Endothelial cell (in vitro differentiated cells): ENCODE measurements around the gene DRC7. TPM values are rescaled to one million over a fixed set of nuclear protein-coding genes. Genes with fewer than 3 reads are reported as not detected.

Source experiments
- DNase-seq: peaks from one replicate; pipeline ENCODE4 v3.0.0; 2021; ENCODE audit warnings: low spot score
- H3K27ac Mint-ChIP-seq: one replicate; pipeline ENCODE4 v1.8.0; 2021; ENCODE audit warnings: mixed read lengths, inconsistent platforms; ENCODE audit not compliant: unreplicated experiment
- H3K27me3 Mint-ChIP-seq: one replicate; pipeline ENCODE4 v1.8.0; 2021; ENCODE audit warnings: mild to moderate bottlenecking, moderate library complexity, mixed read lengths, inconsistent platforms; ENCODE audit not compliant: unreplicated experiment
- H3K36me3 Mint-ChIP-seq: one replicate; pipeline ENCODE4 v1.8.0; 2021; ENCODE audit warnings: mild to moderate bottlenecking, low read depth, mixed read lengths, inconsistent platforms; ENCODE audit not compliant: unreplicated experiment
- H3K4me1 Mint-ChIP-seq: one replicate; pipeline ENCODE4 v1.8.0; 2021; ENCODE audit warnings: mild to moderate bottlenecking, mixed read lengths, inconsistent platforms; ENCODE audit not compliant: unreplicated experiment
- H3K4me3 Mint-ChIP-seq: one replicate; pipeline ENCODE4 v1.8.0; 2021; ENCODE audit warnings: mild to moderate bottlenecking, mixed read lengths, inconsistent platforms; ENCODE audit not compliant: unreplicated experiment
- H3K9me3 Mint-ChIP-seq: one replicate; pipeline ENCODE4 v1.8.0; 2021; ENCODE audit warnings: mixed read lengths, inconsistent platforms; ENCODE audit not compliant: unreplicated experiment
- CTCF ChIP-seq: fragments of 200-600 bp; sonication (generic); IDR thresholded peaks from one replicate; pipeline ENCODE4 v1.5.0; 2021; ENCODE audit warnings: antibody characterized with exemption; ENCODE audit not compliant: unreplicated experiment
- total RNA-seq: library from RNA; stranded (reverse); fragmentation: NEBNext Ultra II Directional; extraction: Animal tissue kit (Norgen Biotek cat#: 25700); gene quantifications from one replicate; pipeline ENCODE4 v1.2.1, GENCODE V29; 2021; ENCODE audit not compliant: unreplicated experiment

Gene DRC7
- total RNA-seq, 1 donor from 2014 or later, result 1.8 TPM

- H3K27ac Mint-ChIP-seq, result no peak overlapping the region
- no peak overlapping the region for H3K4me3 Mint-ChIP-seq
- no peaks in the 10 kb centered on the region for H3K36me3 Mint-ChIP-seq
- no peak for DNase-seq
- peaks cover 4% of the 10 kb centered on the region for H3K27me3 Mint-ChIP-seq
- H3K9me3 Mint-ChIP-seq, result no peaks in the 10 kb centered on the region
- H3K4me1 Mint-ChIP-seq, result peaks cover 14% of the 10 kb centered on the region
- TF ChIP-seq CTCF, result no peak
Measured at GRCh38 chr16:57704011-57704904, 9.7 kb downstream of the DRC7 start.

- Mint-ChIP-seq H3K9me3 (no peaks in the 10 kb centered on the region), H3K27me3 (peaks cover 1% of the 10 kb centered on the region), H3K36me3 (no peaks in the 10 kb centered on the region), H3K27ac (no peak overlapping the region), H3K4me1 (peaks cover 11% of the 10 kb centered on the region), H3K4me3 (no peak overlapping the region)
- no peak for TF ChIP-seq CTCF
- DNase-seq, result no peak
Measured at GRCh38 chr16:57704905-57705852, 10.6 kb downstream of the DRC7 start.

GRCh38 chr16:57706717-57707116, 12.1 kb downstream of the DRC7 start:
- Mint-ChIP-seq H3K4me3 (no peak overlapping the region), H3K27me3 (peaks cover 1% of the 10 kb centered on the region), H3K9me3 (no peaks in the 10 kb centered on the region), H3K27ac (no peak overlapping the region), H3K4me1 (no peaks in the 10 kb centered on the region), H3K36me3 (no peaks in the 10 kb centered on the region)
- no peak for TF ChIP-seq CTCF
- DNase-seq, result no peak

- H3K4me3 Mint-ChIP-seq, result no peak overlapping the region
- H3K4me1 Mint-ChIP-seq, result no peaks in the 10 kb centered on the region
- no peak for TF ChIP-seq CTCF
- H3K27me3 Mint-ChIP-seq, result peaks cover 1% of the 10 kb centered on the region
- no peak overlapping the region for H3K27ac Mint-ChIP-seq
- H3K36me3 Mint-ChIP-seq, result no peaks in the 10 kb centered on the region
- H3K9me3 Mint-ChIP-seq, result no peaks in the 10 kb centered on the region
- DNase-seq, result no peak
Measured at GRCh38 chr16:57707331-57707730, 12.7 kb downstream of the DRC7 start.
